ENCODE data around the gene EFNA3.

DNA sequence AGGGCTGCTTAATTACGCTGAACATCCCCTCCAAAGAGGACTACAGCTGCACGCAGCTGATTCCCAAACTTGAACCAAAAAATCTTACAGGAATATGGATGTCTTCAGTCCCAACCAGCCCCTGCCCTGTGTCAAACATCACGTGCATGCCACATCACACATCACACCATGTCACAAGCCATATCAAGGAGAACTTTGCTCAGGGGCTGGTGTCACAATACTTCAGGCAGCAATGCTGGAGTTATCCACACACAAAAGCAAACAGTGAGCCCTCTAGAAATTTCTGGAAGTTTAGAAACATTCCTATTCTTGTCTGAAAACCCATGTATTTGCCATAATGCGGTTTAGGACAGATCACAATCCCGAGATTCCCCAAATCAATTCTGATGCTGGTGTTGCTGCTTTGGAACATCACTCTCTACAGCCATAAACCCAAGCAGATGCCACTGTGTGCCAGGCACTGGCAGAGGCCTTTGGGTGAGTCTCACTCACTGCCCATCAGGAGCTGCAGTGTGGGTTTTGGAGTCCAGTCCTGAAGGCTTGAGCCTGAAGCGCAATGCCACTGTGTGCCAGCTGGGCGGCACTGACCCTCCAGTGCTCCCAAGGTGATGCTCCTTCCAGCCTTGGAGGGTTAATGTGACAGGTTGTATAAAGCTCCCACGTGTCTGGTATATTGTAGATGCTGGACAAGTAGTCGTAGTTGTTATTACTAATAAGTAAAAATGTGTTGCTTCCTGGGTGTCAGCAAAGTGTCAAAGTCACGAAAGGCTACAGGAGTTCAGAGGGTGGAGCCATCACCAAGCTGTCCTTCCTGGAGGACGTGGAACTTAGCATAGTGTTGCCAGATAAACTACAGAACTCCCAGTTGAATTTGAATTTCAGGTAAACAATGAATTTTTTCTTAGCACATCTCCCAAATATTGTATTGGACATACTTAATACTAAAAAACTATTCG lies 28.9 kb downstream of the EFNA3 start:
- no peak for TF ChIP-seq POLR2A (IDR thresholded peaks at IDR 0.05)
- TF ChIP-seq, protein P1, sequence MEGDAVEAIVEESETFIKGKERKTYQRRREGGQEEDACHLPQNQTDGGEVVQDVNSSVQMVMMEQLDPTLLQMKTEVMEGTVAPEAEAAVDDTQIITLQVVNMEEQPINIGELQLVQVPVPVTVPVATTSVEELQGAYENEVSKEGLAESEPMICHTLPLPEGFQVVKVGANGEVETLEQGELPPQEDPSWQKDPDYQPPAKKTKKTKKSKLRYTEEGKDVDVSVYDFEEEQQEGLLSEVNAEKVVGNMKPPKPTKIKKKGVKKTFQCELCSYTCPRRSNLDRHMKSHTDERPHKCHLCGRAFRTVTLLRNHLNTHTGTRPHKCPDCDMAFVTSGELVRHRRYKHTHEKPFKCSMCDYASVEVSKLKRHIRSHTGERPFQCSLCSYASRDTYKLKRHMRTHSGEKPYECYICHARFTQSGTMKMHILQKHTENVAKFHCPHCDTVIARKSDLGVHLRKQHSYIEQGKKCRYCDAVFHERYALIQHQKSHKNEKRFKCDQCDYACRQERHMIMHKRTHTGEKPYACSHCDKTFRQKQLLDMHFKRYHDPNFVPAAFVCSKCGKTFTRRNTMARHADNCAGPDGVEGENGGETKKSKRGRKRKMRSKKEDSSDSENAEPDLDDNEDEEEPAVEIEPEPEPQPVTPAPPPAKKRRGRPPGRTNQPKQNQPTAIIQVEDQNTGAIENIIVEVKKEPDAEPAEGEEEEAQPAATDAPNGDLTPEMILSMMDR (IDR thresholded peaks at IDR 0.05), result no peak

All from heart left ventricle (tissue), 13 donors.